Measurements from ENCODE around the gene ADAM22. TPM values are rescaled to one million over a fixed set of nuclear protein-coding genes. Genes with fewer than 3 reads are reported as not detected.

Gene ADAM22
- total and polyA plus RNA-seq, 2 donors from 2014 or later: 2.2 to 7.9 TPM

DNA sequence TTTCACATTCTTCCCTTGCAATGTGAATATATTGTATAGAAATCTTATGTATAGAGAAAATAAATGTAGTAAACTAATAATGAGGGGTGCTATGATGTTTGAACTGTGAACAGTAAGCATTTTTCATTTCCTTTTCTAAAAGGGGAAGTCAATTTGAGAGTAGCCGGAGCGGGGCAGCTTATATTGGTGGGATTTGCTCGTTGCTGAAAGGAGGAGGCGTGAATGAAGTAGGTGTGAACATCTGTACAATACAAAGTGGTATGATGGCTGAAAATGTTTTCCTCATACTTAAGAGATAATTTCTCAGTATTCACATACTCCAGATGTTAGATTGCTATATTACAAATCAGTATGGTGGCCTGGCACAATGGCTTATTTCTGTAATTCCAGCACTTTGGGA lies 198.7 kb downstream of the ADAM22 start:
- intact Hi-C loops (cut with DNase I): no loop called here
- TF ChIP-seq, protein P1, sequence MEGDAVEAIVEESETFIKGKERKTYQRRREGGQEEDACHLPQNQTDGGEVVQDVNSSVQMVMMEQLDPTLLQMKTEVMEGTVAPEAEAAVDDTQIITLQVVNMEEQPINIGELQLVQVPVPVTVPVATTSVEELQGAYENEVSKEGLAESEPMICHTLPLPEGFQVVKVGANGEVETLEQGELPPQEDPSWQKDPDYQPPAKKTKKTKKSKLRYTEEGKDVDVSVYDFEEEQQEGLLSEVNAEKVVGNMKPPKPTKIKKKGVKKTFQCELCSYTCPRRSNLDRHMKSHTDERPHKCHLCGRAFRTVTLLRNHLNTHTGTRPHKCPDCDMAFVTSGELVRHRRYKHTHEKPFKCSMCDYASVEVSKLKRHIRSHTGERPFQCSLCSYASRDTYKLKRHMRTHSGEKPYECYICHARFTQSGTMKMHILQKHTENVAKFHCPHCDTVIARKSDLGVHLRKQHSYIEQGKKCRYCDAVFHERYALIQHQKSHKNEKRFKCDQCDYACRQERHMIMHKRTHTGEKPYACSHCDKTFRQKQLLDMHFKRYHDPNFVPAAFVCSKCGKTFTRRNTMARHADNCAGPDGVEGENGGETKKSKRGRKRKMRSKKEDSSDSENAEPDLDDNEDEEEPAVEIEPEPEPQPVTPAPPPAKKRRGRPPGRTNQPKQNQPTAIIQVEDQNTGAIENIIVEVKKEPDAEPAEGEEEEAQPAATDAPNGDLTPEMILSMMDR (IDR thresholded peaks at IDR 0.05; ENCODE audit: borderline replicate concordance, extremely low read depth, insufficient read depth): no peak

DNA sequence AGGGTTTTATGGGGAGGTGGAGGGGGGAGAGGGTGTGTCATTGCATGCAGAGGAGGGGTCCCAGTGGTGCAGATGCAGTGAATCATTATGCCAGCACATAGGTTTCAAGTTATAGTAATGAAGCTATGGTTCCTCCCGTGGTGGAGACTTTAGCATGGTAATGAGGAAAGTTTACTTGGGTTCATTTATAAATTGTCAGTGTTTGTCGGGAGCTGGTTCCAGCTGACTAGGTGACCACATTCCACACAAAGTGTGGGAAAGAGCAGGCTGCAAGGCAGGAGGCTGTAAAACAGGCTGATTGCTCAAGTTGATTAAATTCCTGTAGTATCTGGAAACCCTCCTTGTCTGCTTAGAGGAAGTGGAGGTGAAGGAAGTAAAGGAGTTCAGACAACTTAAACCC lies 206.9 kb downstream of the ADAM22 start:
- intact Hi-C loops (cut with DNase I): no loop called here
- no peak overlapping the region for H3K9ac ChIP-seq (ENCODE audit: low read length in 3 of 3)
- H3K36me3 ChIP-seq (ENCODE audit: control insufficient read depth in 2 of 3, insufficient read depth in 3 of 3, low read length in 3 of 3): no peaks in the 10 kb centered on the region
- peak overlapping the region; percentile 45 to 81 for H3K27ac ChIP-seq (ENCODE audit: low read depth in 2 of 2, low read length in 2 of 2)
- TF ChIP-seq, protein P1 (IDR thresholded peaks at IDR 0.05; ENCODE audit: borderline replicate concordance, extremely low read depth, insufficient read depth): no peak
- H3K27me3 ChIP-seq (ENCODE audit: control insufficient read depth, insufficient read depth, low read length): no peaks in the 10 kb centered on the region
- peak in 4 of 5 donors; percentile 58 to 91 (median 85) for DNase-seq
- H3K4me1 ChIP-seq (ENCODE audit: control insufficient read depth in 2 of 3, insufficient read depth in 2 of 3, low read depth in 1 of 3, low read length in 3 of 3): peaks cover 0 to 21% (median 6%) of the 10 kb centered on the region in 3 donors
- H3K4me3 ChIP-seq (ENCODE audit: low read length in 3 of 3): no peak overlapping the region
- peak; percentile 77 for FAIRE-seq
- no peaks in the 10 kb centered on the region for H3K9me3 ChIP-seq (ENCODE audit: control insufficient read depth in 2 of 3, insufficient read depth in 1 of 3, low read length in 3 of 3)

More for the DNA sequence above, 198.7 kb downstream of the ADAM22 start:
- Histone ChIP-seq H3K4me1 (ENCODE audit: control insufficient read depth in 2 of 3, insufficient read depth in 2 of 3, low read depth in 1 of 3, low read length in 3 of 3) (no peaks in the 10 kb centered on the region), H3K27me3 (ENCODE audit: control insufficient read depth, insufficient read depth, low read length) (no peaks in the 10 kb centered on the region), H3K27ac (ENCODE audit: low read depth in 2 of 2, low read length in 2 of 2) (no peak overlapping the region), H3K4me3 (ENCODE audit: low read length in 3 of 3) (no peak overlapping the region), H3K36me3 (ENCODE audit: control insufficient read depth in 2 of 3, insufficient read depth in 3 of 3, low read length in 3 of 3) (no peaks in the 10 kb centered on the region), H3K9ac (ENCODE audit: low read length in 3 of 3) (no peak overlapping the region), H3K9me3 (ENCODE audit: control insufficient read depth in 2 of 3, insufficient read depth in 1 of 3, low read length in 3 of 3) (no peaks in the 10 kb centered on the region)
- no peak for FAIRE-seq
- no peak for DNase-seq

DNA sequence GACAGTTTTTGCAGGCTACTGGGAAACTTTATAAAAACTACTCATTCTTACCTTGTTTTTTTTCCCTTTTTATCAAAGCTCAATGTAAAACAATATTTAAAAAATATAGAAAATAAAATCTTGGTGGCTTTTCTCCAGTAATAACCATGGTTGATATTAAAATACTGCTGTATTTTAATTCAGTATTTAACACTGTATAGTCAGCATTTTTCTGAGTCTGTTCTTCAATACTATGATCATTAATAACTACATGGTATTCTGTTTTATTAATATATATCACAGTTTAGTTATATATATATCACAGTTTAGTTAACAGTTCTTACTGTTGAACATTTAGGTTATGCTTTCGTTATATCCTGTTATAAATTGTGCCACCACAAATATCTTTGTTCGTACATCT lies 207.4 kb downstream of the ADAM22 start:
- TF ChIP-seq, protein P1 (IDR thresholded peaks at IDR 0.05; ENCODE audit: borderline replicate concordance, extremely low read depth, insufficient read depth): no peak
- peaks cover 0 to 21% (median 6%) of the 10 kb centered on the region in 3 donors for H3K4me1 ChIP-seq (ENCODE audit: control insufficient read depth in 2 of 3, insufficient read depth in 2 of 3, low read depth in 1 of 3, low read length in 3 of 3)
- H3K9ac ChIP-seq (ENCODE audit: low read length in 3 of 3): no peak overlapping the region
- no peaks in the 10 kb centered on the region for H3K9me3 ChIP-seq (ENCODE audit: control insufficient read depth in 2 of 3, insufficient read depth in 1 of 3, low read length in 3 of 3)
- DNase-seq (no peak), FAIRE-seq (peak; percentile 30)
- intact Hi-C loops (cut with DNase I): no loop called here
- H3K4me3 ChIP-seq (ENCODE audit: low read length in 3 of 3): no peak overlapping the region
- H3K27ac ChIP-seq (ENCODE audit: low read depth in 2 of 2, low read length in 2 of 2): peak overlapping the region in 1 of 2 donors; percentile 36
- H3K36me3 ChIP-seq (ENCODE audit: control insufficient read depth in 2 of 3, insufficient read depth in 3 of 3, low read length in 3 of 3): no peaks in the 10 kb centered on the region
- no peaks in the 10 kb centered on the region for H3K27me3 ChIP-seq (ENCODE audit: control insufficient read depth, insufficient read depth, low read length)

DNA sequence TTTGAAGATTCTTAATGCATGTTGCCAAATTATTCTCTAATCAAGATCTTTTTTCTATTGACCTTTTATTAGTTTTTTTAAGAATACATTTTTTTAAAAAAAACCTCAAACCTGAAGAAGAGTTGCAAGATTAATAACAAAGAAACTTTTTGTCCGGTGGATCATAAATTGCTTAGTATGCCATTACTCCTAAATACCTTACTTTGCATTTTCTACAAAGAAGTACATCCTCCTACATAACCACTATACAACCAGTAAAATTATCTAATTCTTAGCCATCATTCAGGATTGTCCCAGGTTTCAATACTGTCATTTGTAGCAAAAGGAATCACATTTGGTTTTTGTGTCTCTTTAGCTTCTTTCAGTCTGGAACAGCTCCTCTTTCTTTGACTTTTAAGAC lies 207.9 kb downstream of the ADAM22 start:
- Histone ChIP-seq H3K4me3 (ENCODE audit: low read length in 3 of 3) (no peak overlapping the region), H3K9ac (ENCODE audit: low read length in 3 of 3) (no peak overlapping the region), H3K9me3 (ENCODE audit: control insufficient read depth in 2 of 3, insufficient read depth in 1 of 3, low read length in 3 of 3) (no peaks in the 10 kb centered on the region), H3K4me1 (ENCODE audit: control insufficient read depth in 2 of 3, insufficient read depth in 2 of 3, low read depth in 1 of 3, low read length in 3 of 3) (peaks cover 0 to 21% (median 6%) of the 10 kb centered on the region in 3 donors), H3K36me3 (ENCODE audit: control insufficient read depth in 2 of 3, insufficient read depth in 3 of 3, low read length in 3 of 3) (no peaks in the 10 kb centered on the region), H3K27ac (ENCODE audit: low read depth in 2 of 2, low read length in 2 of 2) (no peak overlapping the region), H3K27me3 (ENCODE audit: control insufficient read depth, insufficient read depth, low read length) (no peaks in the 10 kb centered on the region)
- DNase-seq (no peak), FAIRE-seq (no peak)
- intact Hi-C loops (cut with DNase I): no loop called here
- TF ChIP-seq, protein P1 (IDR thresholded peaks at IDR 0.05; ENCODE audit: borderline replicate concordance, extremely low read depth, insufficient read depth): no peak

Measured in kidney (tissue), 14 donors.